Adipocyte (in vitro differentiated cells): ENCODE measurements around the gene POLE.

Experiments
- DNase-seq: peaks from one replicate; pipeline ENCODE4 v3.0.0-alpha.2; 2015; ENCODE audit warnings: low read depth
- H3K27me3 ChIP-seq: replicated peaks from 2 replicates; pipeline ENCODE4 v1.7.0; 2013; ENCODE audit warnings: mild to moderate bottlenecking, low read length, moderate library complexity; ENCODE audit not compliant: control insufficient read depth, insufficient read depth
- H3K36me3 ChIP-seq: 2 replicates; pipeline ENCODE4 v1.7.0; 2013; ENCODE audit warnings: low read length, mild to moderate bottlenecking, moderate library complexity; ENCODE audit not compliant: control insufficient read depth, insufficient read depth, severe bottlenecking
- H3K4me1 ChIP-seq: 2 replicates; pipeline ENCODE4 v1.7.0; 2013; ENCODE audit warnings: mild to moderate bottlenecking, low read length, moderate library complexity; ENCODE audit not compliant: control insufficient read depth, insufficient read depth
- H3K4me3 ChIP-seq: 2 replicates; pipeline ENCODE4 v1.7.0; 2013; ENCODE audit warnings: mild to moderate bottlenecking, low read length, moderate library complexity
- H3K9ac ChIP-seq: 2 replicates; pipeline ENCODE4 v1.7.0; 2013; ENCODE audit warnings: mild to moderate bottlenecking, low read length, moderate library complexity
- H3K9me3 ChIP-seq: 2 replicates; pipeline ENCODE4 v1.7.0; 2013; ENCODE audit warnings: mild to moderate bottlenecking, low read length, moderate library complexity; ENCODE audit not compliant: control insufficient read depth

Gene POLE

GRCh38 chr12:132661972-132662371 is 25.2 kb downstream of the POLE start:
- Histone ChIP-seq H3K9ac (no peak overlapping the region), H3K9me3 (no peaks in the 10 kb centered on the region), H3K4me1 (peaks cover 18% of the 10 kb centered on the region), H3K36me3 (peaks cover 79% of the 10 kb centered on the region), H3K27me3 (no peaks in the 10 kb centered on the region), H3K4me3 (no peak overlapping the region)
- no peak for DNase-seq

GRCh38 chr12:132660996-132661395 is 26.1 kb downstream of the POLE start:
- DNase-seq = no peak
- Histone ChIP-seq H3K9ac (no peak overlapping the region), H3K9me3 (no peaks in the 10 kb centered on the region), H3K4me3 (no peak overlapping the region), H3K27me3 (no peaks in the 10 kb centered on the region), H3K36me3 (peaks cover 75% of the 10 kb centered on the region), H3K4me1 (peaks cover 18% of the 10 kb centered on the region)

GRCh38 chr12:132660052-132660451 is 27.1 kb downstream of the POLE start:
- H3K4me1 ChIP-seq = peaks cover 18% of the 10 kb centered on the region
- peaks cover 66% of the 10 kb centered on the region for H3K36me3 ChIP-seq
- no peak overlapping the region for H3K9ac ChIP-seq
- H3K27me3 ChIP-seq = no peaks in the 10 kb centered on the region
- DNase-seq = no peak
- H3K4me3 ChIP-seq = no peak overlapping the region
- H3K9me3 ChIP-seq = no peaks in the 10 kb centered on the region

- Histone ChIP-seq H3K27me3 (no peaks in the 10 kb centered on the region), H3K9ac (no peak overlapping the region), H3K4me1 (peaks cover 18% of the 10 kb centered on the region), H3K4me3 (no peak overlapping the region), H3K36me3 (peaks cover 68% of the 10 kb centered on the region), H3K9me3 (no peaks in the 10 kb centered on the region)
- no peak for DNase-seq
Observed at GRCh38 chr12:132659146-132659545, 28.0 kb downstream of the POLE start.

GRCh38 chr12:132658149-132658894 is 28.8 kb downstream of the POLE start:
- no peak overlapping the region for H3K9ac ChIP-seq
- H3K36me3 ChIP-seq = peaks cover 68% of the 10 kb centered on the region
- peaks cover 18% of the 10 kb centered on the region for H3K4me1 ChIP-seq
- DNase-seq = no peak
- H3K4me3 ChIP-seq = no peak overlapping the region
- no peaks in the 10 kb centered on the region for H3K9me3 ChIP-seq
- no peaks in the 10 kb centered on the region for H3K27me3 ChIP-seq

GRCh38 chr12:132657004-132657727 is 30.0 kb downstream of the POLE start:
- Histone ChIP-seq H3K4me1 (peaks cover 12% of the 10 kb centered on the region), H3K4me3 (no peak overlapping the region), H3K27me3 (no peaks in the 10 kb centered on the region), H3K9ac (no peak overlapping the region), H3K36me3 (peaks cover 65% of the 10 kb centered on the region), H3K9me3 (no peaks in the 10 kb centered on the region)
- DNase-seq = no peak

GRCh38 chr12:132653567-132654290 is 33.4 kb downstream of the POLE start:
- Histone ChIP-seq H3K9me3 (no peaks in the 10 kb centered on the region), H3K4me1 (peaks cover 8% of the 10 kb centered on the region), H3K27me3 (no peaks in the 10 kb centered on the region), H3K4me3 (no peak overlapping the region), H3K36me3 (peaks cover 57% of the 10 kb centered on the region), H3K9ac (no peak overlapping the region)
- peak; percentile 19 for DNase-seq

GRCh38 chr12:132651444-132652100 is 35.6 kb downstream of the POLE start:
- Histone ChIP-seq H3K9ac (no peak overlapping the region), H3K4me3 (no peak overlapping the region), H3K9me3 (no peaks in the 10 kb centered on the region), H3K36me3 (peaks cover 53% of the 10 kb centered on the region), H3K27me3 (no peaks in the 10 kb centered on the region), H3K4me1 (no peaks in the 10 kb centered on the region)
- no peak for DNase-seq

- H3K4me3 ChIP-seq = no peak overlapping the region
- no peaks in the 10 kb centered on the region for H3K27me3 ChIP-seq
- DNase-seq = no peak
- no peak overlapping the region for H3K9ac ChIP-seq
- H3K4me1 ChIP-seq = no peaks in the 10 kb centered on the region
- no peaks in the 10 kb centered on the region for H3K9me3 ChIP-seq
- H3K36me3 ChIP-seq = peaks cover 50% of the 10 kb centered on the region
Observed at GRCh38 chr12:132649226-132649945, 37.8 kb downstream of the POLE start.

GRCh38 chr12:132648616-132649225 is 38.4 kb downstream of the POLE start:
- no peaks in the 10 kb centered on the region for H3K9me3 ChIP-seq
- no peaks in the 10 kb centered on the region for H3K27me3 ChIP-seq
- H3K9ac ChIP-seq = no peak overlapping the region
- H3K36me3 ChIP-seq = peaks cover 47% of the 10 kb centered on the region
- no peaks in the 10 kb centered on the region for H3K4me1 ChIP-seq
- H3K4me3 ChIP-seq = no peak overlapping the region
- no peak for DNase-seq
